ENCODE data around the gene SH3GL2. TPM values are rescaled to one million over a fixed set of nuclear protein-coding genes. Genes with fewer than 3 reads are reported as not detected.

The SH3GL2 gene
- total RNA-seq, 4 donors from 2014 or later = 0.67 TPM; not detected in 3

GRCh38 chr9:17699615-17700330, 120.9 kb downstream of the SH3GL2 start:
- H3K4me3 ChIP-seq = no peak overlapping the region
- H3K27me3 ChIP-seq = no peaks in the 10 kb centered on the region
- no peak for DNase-seq
- no peaks in the 10 kb centered on the region for H3K4me1 ChIP-seq
- H3K27ac ChIP-seq = no peak overlapping the region
- no peak for TF ChIP-seq POLR2A (IDR thresholded peaks at IDR 0.05)
- no peak for TF ChIP-seq CTCF (IDR thresholded peaks at IDR 0.05)
- H3K36me3 ChIP-seq = no peaks in the 10 kb centered on the region
- no peaks in the 10 kb centered on the region for H3K9me3 ChIP-seq

GRCh38 chr9:17706347-17706746, 127.5 kb downstream of the SH3GL2 start:
- H3K36me3 ChIP-seq = no peaks in the 10 kb centered on the region
- H3K27ac ChIP-seq = no peak overlapping the region
- TF ChIP-seq POLR2A (IDR thresholded peaks at IDR 0.05) = no peak
- no peak for TF ChIP-seq CTCF (IDR thresholded peaks at IDR 0.05)
- H3K4me3 ChIP-seq = no peak overlapping the region
- DNase-seq = no peak
- no peaks in the 10 kb centered on the region for H3K9me3 ChIP-seq
- no peaks in the 10 kb centered on the region for H3K4me1 ChIP-seq
- H3K27me3 ChIP-seq = no peaks in the 10 kb centered on the region

- no peak for DNase-seq
- H3K27ac ChIP-seq = no peak overlapping the region
- H3K4me1 ChIP-seq = no peaks in the 10 kb centered on the region
- H3K4me3 ChIP-seq = no peak overlapping the region
- no peaks in the 10 kb centered on the region for H3K36me3 ChIP-seq
- TF ChIP-seq POLR2A (IDR thresholded peaks at IDR 0.05) (no peak), CTCF (IDR thresholded peaks at IDR 0.05) (no peak)
- H3K27me3 ChIP-seq = no peaks in the 10 kb centered on the region
- H3K9me3 ChIP-seq = peaks cover 0 to 3% (median 0%) of the 10 kb centered on the region in 4 donors
Observed at GRCh38 chr9:17719053-17719452, 140.2 kb downstream of the SH3GL2 start.

- no peaks in the 10 kb centered on the region for H3K4me1 ChIP-seq
- no peak for DNase-seq
- TF ChIP-seq POLR2A (IDR thresholded peaks at IDR 0.05) (no peak), CTCF (IDR thresholded peaks at IDR 0.05) (no peak)
- H3K27ac ChIP-seq = no peak overlapping the region
- H3K27me3 ChIP-seq = no peaks in the 10 kb centered on the region
- H3K9me3 ChIP-seq = peaks cover 0 to 3% (median 0%) of the 10 kb centered on the region in 4 donors
- H3K36me3 ChIP-seq = no peaks in the 10 kb centered on the region
- no peak overlapping the region for H3K4me3 ChIP-seq
Observed at GRCh38 chr9:17721954-17722353, 143.1 kb downstream of the SH3GL2 start.

- DNase-seq = no peak
- Histone ChIP-seq H3K4me3 (no peak overlapping the region), H3K27ac (no peak overlapping the region), H3K36me3 (no peaks in the 10 kb centered on the region), H3K4me1 (no peaks in the 10 kb centered on the region), H3K27me3 (no peaks in the 10 kb centered on the region), H3K9me3 (peaks cover 0 to 3% (median 0%) of the 10 kb centered on the region in 4 donors)
- TF ChIP-seq CTCF (IDR thresholded peaks at IDR 0.05) (no peak), POLR2A (IDR thresholded peaks at IDR 0.05) (no peak)
Observed at GRCh38 chr9:17723656-17724055, 144.8 kb downstream of the SH3GL2 start.

Data from Peyer's patch (tissue), 4 donors.